Measurements from ENCODE around the gene DCTPP1. TPM values are rescaled to one million over a fixed set of nuclear protein-coding genes. Genes with fewer than 3 reads are reported as not detected.

DCTPP1 gene
- total and polyA plus RNA-seq, 4 experiments from 2014 or later: 15.0 to 115 (median 52.5) TPM

DNA sequence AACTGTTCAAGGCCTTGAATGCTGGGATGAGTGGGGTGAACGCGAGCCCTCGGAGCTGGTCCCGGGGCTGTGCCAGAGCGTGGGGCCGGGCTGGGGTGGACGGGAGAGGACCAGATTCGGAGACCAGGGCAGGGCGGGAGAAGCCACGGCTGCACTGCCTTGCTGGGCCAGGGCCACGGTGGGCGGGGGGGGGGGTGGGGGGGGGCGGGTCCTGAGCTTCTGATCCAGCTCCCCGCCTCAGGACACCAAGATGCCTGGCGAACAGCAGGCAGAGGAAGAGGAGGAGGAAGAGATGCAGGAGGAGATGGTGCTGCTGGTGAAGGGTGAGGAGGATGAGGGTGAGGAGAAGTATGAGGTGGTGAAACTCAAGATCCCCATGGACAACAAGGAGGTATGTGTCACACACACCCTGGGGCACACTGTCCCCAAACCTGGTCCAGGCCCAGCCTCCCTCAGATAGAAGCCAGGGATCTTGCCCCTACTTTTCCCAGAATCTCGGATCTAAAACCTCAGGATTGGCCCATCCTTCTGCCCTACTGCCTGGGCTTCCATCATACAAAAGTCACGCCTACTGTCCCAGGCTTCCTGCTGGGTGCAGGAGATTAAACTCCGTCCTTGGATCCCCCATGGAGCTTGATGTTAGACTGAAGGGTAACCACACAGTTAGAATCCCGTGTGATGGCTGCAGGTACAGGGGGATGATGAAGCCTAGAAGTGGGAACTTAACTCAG lies 21.9 kb downstream of the DCTPP1 start:
- H3K4me3 Mint-ChIP-seq: peak overlapping the region; percentile 63 to 82 (median 76)
- H3K36me3 Mint-ChIP-seq: peaks cover 0 to 8% of the 10 kb centered on the region in 2 donors
- intact Hi-C loops (cut with micrococcal nuclease): loop anchor here (1.0 to 10.0 kb wide), 4 partner anchors 30 to 283 kb away; partner anchors contain the start of genes MAPK3 and TBC1D10B
- Histone ChIP-seq H3K4me3 (ENCODE audit: low read length in 2 of 2) (peak overlapping the region; percentile 29 to 65), H3K27me3 (ENCODE audit: insufficient read depth, low read length) (no peaks in the 10 kb centered on the region), H3K27ac (ENCODE audit: low read depth, low read length) (peak overlapping the region; percentile 59), H3K36me3 (ENCODE audit: insufficient read depth, low read length) (no peaks in the 10 kb centered on the region), H3K9me3 (ENCODE audit: control insufficient read depth in 1 of 2, low read length in 2 of 2) (no peaks in the 10 kb centered on the region), H3K4me1 (ENCODE audit: insufficient read depth, low read length) (peaks cover 24% of the 10 kb centered on the region)
- peaks cover 0 to 1% (median 0%) of the 10 kb centered on the region in 8 donors for H3K9me3 Mint-ChIP-seq
- ChIA-PET CTCF (ENCODE audit: partially characterized antibody) (interaction anchor here (0.9 to 5.3 kb wide), 14 partner anchors 9 to 342 kb away, joined by 3 to 41 read pairs (median 9); partner anchors contain the start of genes ALDOA, DCTPP1, SEPTIN1 and TBC1D10B), POLR2A (ENCODE audit: partially characterized antibody) (interaction anchor here (0.5 to 23.0 kb wide), 27 partner anchors 8 to 1400 kb away, joined by 3 to 540 read pairs (median 5); partner anchors contain the start of genes ALDOA, CD2BP2, DCTPP1 and SEPTIN1)
- H3K27ac Mint-ChIP-seq: peak overlapping the region; percentile 32 to 88 (median 68)
- no peaks in the 10 kb centered on the region for H3K27me3 Mint-ChIP-seq
- peaks cover 19 to 34% (median 25%) of the 10 kb centered on the region in 4 donors for H3K4me1 Mint-ChIP-seq
- DNase-seq: no peak

DNA sequence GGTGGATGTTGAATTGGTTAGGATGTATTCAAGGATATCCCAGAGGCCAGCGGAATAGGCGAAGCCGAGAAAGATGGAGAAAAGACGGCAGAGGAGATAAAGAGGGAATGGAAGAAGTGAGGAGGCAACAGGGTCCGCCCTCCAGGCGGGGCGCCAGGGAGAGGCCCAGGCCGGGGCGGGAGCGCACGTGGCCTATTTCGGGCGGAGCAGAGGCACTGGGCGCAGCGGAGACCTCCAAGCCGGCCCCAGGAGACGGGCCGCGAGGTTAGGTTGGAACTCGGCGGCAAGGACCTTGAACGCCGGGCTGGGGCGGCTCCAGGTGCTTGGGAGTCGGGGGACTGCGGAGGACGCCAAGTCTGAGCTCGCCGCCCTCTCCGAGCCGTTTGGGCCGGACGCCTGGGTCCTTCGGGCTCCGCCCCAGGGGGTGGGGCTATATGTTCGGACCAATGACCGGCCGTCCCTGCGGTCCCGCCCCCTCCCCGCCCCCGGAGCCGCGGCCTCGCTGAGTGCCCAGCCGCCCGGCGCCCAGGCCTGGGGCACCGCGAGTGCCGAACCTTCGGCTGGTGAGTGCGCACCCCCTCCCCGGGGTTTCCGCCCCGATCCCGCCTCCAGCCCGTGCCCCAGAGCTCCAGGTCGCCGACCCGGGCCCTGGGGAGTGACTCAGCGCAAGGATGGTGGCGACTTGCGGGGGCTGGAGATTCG lies 22.6 kb downstream of the DCTPP1 start, which contains the start of gene ZNF771:
ZNF771 (plus strand) TSS at position 505 of the 702 bp plus-strand sequence. CDS start 448 bp downstream, outside the sequence.
- Histone ChIP-seq H3K27me3 (ENCODE audit: insufficient read depth, low read length) (no peaks in the 10 kb centered on the region), H3K9me3 (ENCODE audit: control insufficient read depth in 1 of 2, low read length in 2 of 2) (no peaks in the 10 kb centered on the region), H3K4me1 (ENCODE audit: insufficient read depth, low read length) (peaks cover 24% of the 10 kb centered on the region), H3K4me3 (ENCODE audit: low read length in 2 of 2) (peak within 1 kb of the TSS; percentile 42 to 65), H3K27ac (ENCODE audit: low read depth, low read length) (peak within 1 kb of the TSS; percentile 59), H3K36me3 (ENCODE audit: insufficient read depth, low read length) (no peaks in the 10 kb centered on the region)
- Mint-ChIP-seq H3K27ac (peak within 1 kb of the TSS; percentile 88 to 95 (median 93)), H3K9me3 (peaks cover 0 to 1% (median 0%) of the 10 kb centered on the region in 8 donors), H3K4me1 (peaks cover 19 to 33% (median 24%) of the 10 kb centered on the region in 4 donors), H3K27me3 (no peaks in the 10 kb centered on the region), H3K36me3 (peaks cover 0 to 8% of the 10 kb centered on the region in 2 donors), H3K4me3 (peak within 1 kb of the TSS; percentile 91 to 100 (median 97))
- intact Hi-C loops (cut with micrococcal nuclease): loop anchor here (1.0 to 10.0 kb wide), 4 partner anchors 29 to 282 kb away; partner anchors contain the start of genes MAPK3 and TBC1D10B
- POLR2A ChIA-PET (ENCODE audit: partially characterized antibody): interaction anchor here (0.5 to 23.0 kb wide), 28 partner anchors 9 to 1400 kb away, joined by 3 to 540 read pairs (median 5); partner anchors contain the start of genes ALDOA, CD2BP2, CORO1A and DCTPP1
- CTCF ChIA-PET (ENCODE audit: partially characterized antibody): interaction anchor here (0.6 to 5.3 kb wide), 12 partner anchors 11 to 316 kb away, joined by 3 to 41 read pairs (median 5); partner anchors contain the start of genes DCTPP1, SEPTIN1, TBC1D10B and TBX6
- peak; percentile 76 to 85 (median 81) for DNase-seq

DNA sequence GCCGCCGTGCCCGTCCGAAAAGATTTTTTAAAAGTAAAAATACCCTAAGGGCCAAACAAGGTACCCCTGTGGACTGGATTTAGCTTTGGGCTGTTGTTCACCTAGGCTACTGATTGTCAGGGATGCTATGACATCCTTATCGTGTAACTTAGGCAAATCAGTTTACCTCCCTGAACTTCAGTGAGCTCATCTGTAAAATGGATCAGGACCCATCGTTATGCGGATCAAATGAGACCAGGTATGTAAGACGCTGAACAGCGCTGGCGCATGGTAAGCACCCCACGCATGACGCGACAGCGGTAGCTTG lies 23.1 kb downstream of the DCTPP1 start:
- H3K27me3 ChIP-seq (ENCODE audit: insufficient read depth, low read length): no peaks in the 10 kb centered on the region
- no peaks in the 10 kb centered on the region for H3K9me3 ChIP-seq (ENCODE audit: control insufficient read depth in 1 of 2, low read length in 2 of 2)
- Mint-ChIP-seq H3K4me3 (peak overlapping the region; percentile 91 to 100 (median 97)), H3K9me3 (peaks cover 0 to 1% (median 0%) of the 10 kb centered on the region in 8 donors), H3K4me1 (peaks cover 18 to 31% (median 23%) of the 10 kb centered on the region in 4 donors), H3K27me3 (no peaks in the 10 kb centered on the region), H3K36me3 (peaks cover 0 to 3% of the 10 kb centered on the region in 2 donors), H3K27ac (peak overlapping the region; percentile 88 to 95 (median 93))
- ChIA-PET POLR2A (ENCODE audit: partially characterized antibody) (interaction anchor here (0.6 to 23.0 kb wide), 21 partner anchors 9 to 341 kb away, joined by 3 to 540 read pairs (median 9); partner anchors contain the start of genes ALDOA, CD2BP2, CORO1A and DCTPP1), CTCF (ENCODE audit: partially characterized antibody) (interaction anchor here (0.6 to 5.3 kb wide), 11 partner anchors 11 to 315 kb away, joined by 3 to 41 read pairs (median 5); partner anchors contain the start of genes DCTPP1, SEPTIN1, TBC1D10B and TBX6)
- no peak for DNase-seq
- intact Hi-C loops (cut with micrococcal nuclease): loop anchor here (1.0 to 10.0 kb wide), 4 partner anchors 28 to 282 kb away; partner anchors contain the start of genes MAPK3 and TBC1D10B
- H3K27ac ChIP-seq (ENCODE audit: low read depth, low read length): peak overlapping the region; percentile 59
- peaks cover 24% of the 10 kb centered on the region for H3K4me1 ChIP-seq (ENCODE audit: insufficient read depth, low read length)
- H3K4me3 ChIP-seq (ENCODE audit: low read length in 2 of 2): peak overlapping the region; percentile 42 to 65
- H3K36me3 ChIP-seq (ENCODE audit: insufficient read depth, low read length): no peaks in the 10 kb centered on the region

DNA sequence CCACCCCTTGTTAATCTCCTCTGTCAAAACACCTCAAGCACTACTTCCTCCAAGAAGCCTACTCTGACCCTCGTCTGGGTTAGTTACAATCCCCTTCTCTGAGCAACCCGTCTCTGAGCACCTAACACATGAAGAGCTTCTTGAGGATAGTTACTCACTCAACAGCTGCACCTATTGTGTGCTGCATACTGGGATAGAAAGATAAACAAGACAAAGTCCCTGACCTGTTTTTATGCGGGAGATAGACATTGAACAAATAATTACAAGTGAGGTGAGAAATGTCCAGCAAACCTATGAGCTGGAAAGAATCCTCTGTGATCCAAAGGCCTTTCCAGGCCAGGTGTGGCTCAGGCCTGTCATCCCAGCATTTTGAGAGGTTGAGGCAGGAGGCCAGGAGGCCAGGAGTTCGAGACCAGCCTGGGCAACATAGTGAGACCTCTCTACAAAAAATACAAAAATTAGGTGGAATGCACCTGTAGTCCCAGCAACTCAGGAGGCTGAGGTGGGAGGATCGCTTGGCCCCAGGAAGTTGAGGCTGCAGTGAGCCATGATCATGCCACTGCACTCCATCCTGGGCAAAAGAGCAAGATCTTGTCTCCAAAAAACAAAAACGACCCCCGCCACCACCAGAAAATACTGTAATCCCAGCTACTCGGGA lies 27.9 kb downstream of the DCTPP1 start:
- Histone ChIP-seq H3K27me3 (ENCODE audit: insufficient read depth, low read length) (no peaks in the 10 kb centered on the region), H3K27ac (ENCODE audit: low read depth, low read length) (no peak overlapping the region), H3K4me1 (ENCODE audit: insufficient read depth, low read length) (peaks cover 23% of the 10 kb centered on the region), H3K4me3 (ENCODE audit: low read length in 2 of 2) (no peak overlapping the region), H3K36me3 (ENCODE audit: insufficient read depth, low read length) (peaks cover 13% of the 10 kb centered on the region), H3K9me3 (ENCODE audit: control insufficient read depth in 1 of 2, low read length in 2 of 2) (no peaks in the 10 kb centered on the region)
- intact Hi-C loops (cut with micrococcal nuclease): loop anchor here (10.0 kb wide), 1 partner anchor 277 kb away; the partner anchor contains the start of gene MAPK3
- Mint-ChIP-seq H3K4me1 (peaks cover 10 to 38% (median 25%) of the 10 kb centered on the region in 4 donors), H3K9me3 (peaks cover 0 to under 1% (median 0%) of the 10 kb centered on the region in 8 donors), H3K27me3 (no peaks in the 10 kb centered on the region), H3K36me3 (peaks cover 4 to 13% of the 10 kb centered on the region in 2 donors), H3K27ac (peak overlapping the region in 3 of 7 donors; percentile 79 to 87 (median 80)), H3K4me3 (peak overlapping the region; percentile 30 to 97 (median 89))
- ChIA-PET CTCF (ENCODE audit: partially characterized antibody) (interaction anchor here (0.7 to 2.9 kb wide), 4 partner anchors 9 to 31 kb away, joined by 3 to 7 read pairs (median 4); partner anchors contain the start of gene SEPTIN1), POLR2A (ENCODE audit: partially characterized antibody) (interaction anchor here (23.0 kb wide), 1 partner anchor 20 kb away, joined by 540 read pairs; the partner anchor contains the start of gene SEPTIN1)
- DNase-seq: no peak

DNA sequence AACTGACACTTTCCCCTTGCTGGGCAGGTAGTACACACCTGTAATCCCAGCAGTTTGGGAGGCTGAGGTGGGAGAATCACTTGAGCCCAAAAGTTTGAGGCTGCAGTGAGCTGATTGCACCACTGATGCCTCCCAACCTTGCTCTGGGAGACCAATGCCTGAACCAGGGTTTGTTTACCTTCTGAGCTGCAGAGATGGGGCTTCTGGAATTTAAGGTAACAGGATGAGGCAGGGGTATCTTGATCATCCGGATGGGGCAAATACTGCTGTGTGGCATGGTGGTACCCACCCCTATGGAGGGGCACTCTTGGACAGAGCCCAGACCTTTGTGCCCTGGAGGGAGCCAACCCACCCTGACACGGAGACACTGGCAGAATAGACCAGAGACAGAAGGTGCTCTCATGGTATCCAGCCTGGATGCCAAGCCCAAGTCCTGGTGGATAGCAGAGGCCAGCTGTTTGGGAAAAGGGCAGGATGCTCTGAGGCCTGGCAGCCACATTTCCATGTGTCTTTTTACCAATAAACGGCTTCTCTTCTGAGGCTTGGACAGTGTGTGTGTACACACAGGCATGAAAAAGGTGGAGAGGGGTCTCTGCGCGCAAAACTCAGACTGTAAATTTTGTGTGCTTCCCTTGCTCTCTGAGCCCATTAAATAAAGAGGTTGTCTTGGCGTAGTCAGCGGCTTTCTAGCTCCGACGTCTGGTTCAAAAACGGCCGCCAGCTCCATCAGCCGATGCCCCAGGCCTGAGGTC lies 30.2 kb downstream of the DCTPP1 start:
- Mint-ChIP-seq H3K4me3 (peak overlapping the region; percentile 86 to 97 (median 89)), H3K27ac (peak overlapping the region; percentile 81 to 93 (median 87)), H3K27me3 (no peaks in the 10 kb centered on the region), H3K4me1 (peaks cover 14 to 47% (median 32%) of the 10 kb centered on the region in 4 donors), H3K9me3 (no peaks in the 10 kb centered on the region), H3K36me3 (peaks cover 5 to 17% of the 10 kb centered on the region in 2 donors)
- CTCF ChIA-PET (ENCODE audit: partially characterized antibody): interaction anchor here (0.6 to 2.8 kb wide), 3 partner anchors 10 to 82 kb away, joined by 3 to 14 read pairs (median 4); partner anchors contain the start of gene TBC1D10B
- no peaks in the 10 kb centered on the region for H3K9me3 ChIP-seq (ENCODE audit: control insufficient read depth in 1 of 2, low read length in 2 of 2)
- H3K36me3 ChIP-seq (ENCODE audit: insufficient read depth, low read length): peaks cover 13% of the 10 kb centered on the region
- POLR2A ChIA-PET (ENCODE audit: partially characterized antibody): interaction anchor here (1.5 to 23.0 kb wide), 4 partner anchors 10 to 29 kb away, joined by 12 to 540 read pairs (median 14); partner anchors contain the start of genes SEPTIN1 and TBC1D10B
- DNase-seq: no peak
- peak overlapping the region; percentile 46 for H3K27ac ChIP-seq (ENCODE audit: low read depth, low read length)
- intact Hi-C loops (cut with micrococcal nuclease): loop anchor here (10.0 kb wide), 1 partner anchor 275 kb away; the partner anchor contains the start of gene MAPK3
- H3K4me1 ChIP-seq (ENCODE audit: insufficient read depth, low read length): peaks cover 31% of the 10 kb centered on the region
- H3K27me3 ChIP-seq (ENCODE audit: insufficient read depth, low read length): no peaks in the 10 kb centered on the region
- H3K4me3 ChIP-seq (ENCODE audit: low read length in 2 of 2): peak overlapping the region in 1 of 2 donors; percentile 60

All from CD4-positive, alpha-beta memory T cell (primary cell).